Panc1 (cell line): ENCODE results near the gene LMAN2. TPM values are rescaled to one million over a fixed set of nuclear protein-coding genes. Genes with fewer than 3 reads are reported as not detected.

Experiments used
- ATAC-seq: fragments of 200-7000 bp; cut with Tn5 transposase; 2 replicates; pipeline ENCODE4 v1.9.1; 2020; ENCODE audit warnings: mild to moderate bottlenecking, moderate library complexity
- BruUV-seq: library from RNA; stranded (reverse); fragments of 400-500 nt; replicated peaks from 2 replicates; lab custom pipeline; 2021; lab: Mats Ljungman, UMichigan
- CTCF ChIA-PET: fragments of 300-600 bp; sonication (Branson Sonifier 250); formaldehyde crosslinking; loops from one replicate; lab custom pipeline; 2022; ENCODE audit warnings: antibody characterized with exemption; lab: Charles Lee
- POLR2A ChIA-PET: fragments of 300-600 bp; sonication (Branson Sonifier 250); formaldehyde crosslinking; loops from one replicate; lab custom pipeline; 2022; ENCODE audit warnings: antibody characterized with exemption; lab: Charles Lee
- DNase-seq: peaks from one replicate; pipeline ENCODE4 v3.0.0-alpha.2; 2010; ENCODE audit warnings: low read depth, low spot score
- H3K27ac ChIP-seq: 2 replicates; pipeline ENCODE4 v1.5.1; 2011; ENCODE audit warnings: mild to moderate bottlenecking, low read length, inconsistent platforms
- H3K27me3 ChIP-seq: fragments of 200-500 bp; sonication (Bioruptor generic); 2 replicates; pipeline ENCODE4 v1.6.0; 2014; ENCODE audit warnings: low read length, inconsistent platforms; ENCODE audit not compliant: control insufficient read depth, insufficient read depth
- H3K36me3 ChIP-seq: fragments of 200-500 bp; sonication (Bioruptor generic); 2 replicates; pipeline ENCODE4 v1.5.1; 2014; ENCODE audit warnings: inconsistent platforms, mild to moderate bottlenecking, low read length, moderate library complexity; ENCODE audit not compliant: control insufficient read depth, insufficient read depth
- H3K4me1 ChIP-seq: 2 replicates; pipeline ENCODE4 v1.5.1; 2011; ENCODE audit warnings: inconsistent platforms, mild to moderate bottlenecking, low read length, moderate library complexity; ENCODE audit not compliant: control insufficient read depth, insufficient read depth
- H3K4me3 ChIP-seq, 2 experiments: 2 replicates each; pipeline ENCODE4 v1.5.1; 2011 to 2012; ENCODE audit warnings: low read depth in 2 of 2, low read length in 2 of 2, mild to moderate bottlenecking in 2 of 2, inconsistent platforms in 1 of 2, moderate library complexity in 1 of 2
- H3K9me3 ChIP-seq: fragments of 200-500 bp; sonication (Bioruptor generic); 2 replicates; pipeline ENCODE4 v1.5.1; 2014; ENCODE audit warnings: low read depth, mild to moderate bottlenecking, inconsistent platforms, low read length, moderate library complexity; ENCODE audit not compliant: control insufficient read depth, insufficient read depth
- POLR2AphosphoS5 ChIP-seq: IDR thresholded peaks from 2 replicates; pipeline ENCODE4 v1.6.1; 2012; ENCODE audit warnings: mild to moderate bottlenecking, low read depth, low read length, moderate library complexity
- REST ChIP-seq, 2 experiments: IDR thresholded peaks; 2 replicates each; pipeline ENCODE4 v1.6.1; 2011 to 2012; ENCODE audit warnings: low read depth in 2 of 2, control low read depth in 1 of 2, low read length in 1 of 2, mild to moderate bottlenecking in 1 of 2, moderate library complexity in 1 of 2; ENCODE audit not compliant: insufficient read depth in 1 of 2
- SIN3A ChIP-seq: IDR thresholded peaks from 2 replicates; pipeline ENCODE4 v1.6.1; 2012; ENCODE audit warnings: low read depth, mild to moderate bottlenecking, low read length, moderate library complexity, borderline replicate concordance; ENCODE audit not compliant: insufficient read depth
- TCF7L2 ChIP-seq: IDR thresholded peaks from 2 replicates; pipeline ENCODE4 v1.6.1; 2011; ENCODE audit warnings: mild to moderate bottlenecking, low read depth, low read length, inconsistent platforms
- in situ Hi-C: cut with HindIII; loops from 2 replicates; pipeline ENCODE4 v1.10.0; 2016; ENCODE audit warnings: low sequenced_read_pairs, low pct_unique_long_range_greater_than_20kb
- intact Hi-C: fragments of 100-400 bp; cut with micrococcal nuclease; formaldehyde crosslinking; loops from one replicate; pipeline ENCODE4 v1.10.0; 2022; ENCODE audit not compliant: unreplicated experiment
- total RNA-seq: library from RNA; stranded (reverse); gene quantifications from one replicate; pipeline ENCODE4 v1.2.1, GENCODE V29; 2021; ENCODE audit not compliant: unreplicated experiment
- TF ChIP-seq, protein P1 (sequence below): fragments of 450-650 bp; IDR thresholded peaks from 2 replicates; pipeline ENCODE4 v1.5.1; 2017; ENCODE audit warnings: mild to moderate bottlenecking

LMAN2 gene
- total RNA-seq, 1 experiment from 2014 or later: 140 TPM

- ChIA-PET CTCF (interaction anchor here (0.7 kb wide), 1 partner anchor 231 kb away, joined by 3 read pairs; no protein-coding TSS in a partner anchor), POLR2A (no interaction called here)
- Histone ChIP-seq H3K9me3 (no peaks in the 10 kb centered on the region), H3K4me1 (no peaks in the 10 kb centered on the region), H3K27ac (no peak overlapping the region), H3K4me3 (no peak overlapping the region), H3K27me3 (no peaks in the 10 kb centered on the region), H3K36me3 (peaks cover 14% of the 10 kb centered on the region)
- no peak for TF ChIP-seq TCF7L2
- intact Hi-C loops (no loop called here), in situ Hi-C loops (no loop called here)
- no peak for ATAC-seq
- DNase-seq: no peak
- BruUV-seq: no TSS peak
Observed at GRCh38 chr5:177338251-177339106, 13.0 kb downstream of the LMAN2 start.

DNA sequence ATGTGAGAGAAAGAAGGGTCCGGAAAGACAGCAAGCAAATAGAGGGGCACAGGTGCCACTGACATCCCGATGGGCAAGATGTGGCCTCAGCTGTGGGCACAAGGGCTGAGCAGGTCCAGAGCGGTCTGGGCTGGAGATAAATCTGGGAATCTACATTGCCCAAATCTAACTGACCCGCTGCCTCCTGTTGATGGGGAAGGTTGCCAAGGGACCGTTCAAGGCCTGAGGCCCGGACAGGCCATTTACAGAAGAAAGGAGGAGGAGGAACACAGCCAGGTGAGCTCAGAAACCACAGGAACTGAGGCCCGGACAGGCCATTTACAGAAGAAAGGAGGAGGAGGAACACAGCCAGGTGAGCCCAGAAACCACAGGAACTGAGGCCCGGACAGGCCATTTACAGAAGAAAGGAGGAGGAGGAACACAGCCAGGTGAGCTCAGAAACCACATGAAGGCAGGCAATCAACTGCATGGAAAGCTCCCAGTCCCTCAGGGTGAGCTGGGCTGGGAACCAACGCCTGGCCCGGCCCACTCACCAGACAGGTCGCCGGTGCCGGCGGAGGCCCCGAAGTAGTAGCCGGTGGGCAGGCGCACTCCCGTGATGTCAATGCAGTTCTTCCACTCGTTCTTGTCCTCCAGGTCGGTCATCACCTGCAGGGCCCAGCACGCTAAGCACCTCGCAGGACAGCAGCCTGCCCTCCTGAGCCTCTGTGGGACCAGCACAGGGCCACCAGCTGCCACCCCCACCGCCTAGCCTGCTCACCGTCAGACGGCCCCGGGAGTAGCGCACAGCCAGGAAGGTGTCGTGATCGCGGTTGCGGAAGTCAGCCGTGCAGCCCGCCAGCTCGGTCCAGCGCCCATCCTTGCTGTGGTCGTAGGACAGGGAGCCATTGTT, 14.6 kb downstream of the LMAN2 start:
- TF ChIP-seq SIN3A (no peak), POLR2AphosphoS5 (no peak)
- TF ChIP-seq, protein P1, sequence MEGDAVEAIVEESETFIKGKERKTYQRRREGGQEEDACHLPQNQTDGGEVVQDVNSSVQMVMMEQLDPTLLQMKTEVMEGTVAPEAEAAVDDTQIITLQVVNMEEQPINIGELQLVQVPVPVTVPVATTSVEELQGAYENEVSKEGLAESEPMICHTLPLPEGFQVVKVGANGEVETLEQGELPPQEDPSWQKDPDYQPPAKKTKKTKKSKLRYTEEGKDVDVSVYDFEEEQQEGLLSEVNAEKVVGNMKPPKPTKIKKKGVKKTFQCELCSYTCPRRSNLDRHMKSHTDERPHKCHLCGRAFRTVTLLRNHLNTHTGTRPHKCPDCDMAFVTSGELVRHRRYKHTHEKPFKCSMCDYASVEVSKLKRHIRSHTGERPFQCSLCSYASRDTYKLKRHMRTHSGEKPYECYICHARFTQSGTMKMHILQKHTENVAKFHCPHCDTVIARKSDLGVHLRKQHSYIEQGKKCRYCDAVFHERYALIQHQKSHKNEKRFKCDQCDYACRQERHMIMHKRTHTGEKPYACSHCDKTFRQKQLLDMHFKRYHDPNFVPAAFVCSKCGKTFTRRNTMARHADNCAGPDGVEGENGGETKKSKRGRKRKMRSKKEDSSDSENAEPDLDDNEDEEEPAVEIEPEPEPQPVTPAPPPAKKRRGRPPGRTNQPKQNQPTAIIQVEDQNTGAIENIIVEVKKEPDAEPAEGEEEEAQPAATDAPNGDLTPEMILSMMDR: no peak
- intact Hi-C loops (no loop called here), in situ Hi-C loops (no loop called here)
- Histone ChIP-seq H3K27ac (no peak overlapping the region), H3K9me3 (no peaks in the 10 kb centered on the region), H3K4me1 (no peaks in the 10 kb centered on the region), H3K27me3 (no peaks in the 10 kb centered on the region), H3K4me3 (no peak overlapping the region), H3K36me3 (peaks cover 16% of the 10 kb centered on the region)
- POLR2A ChIA-PET: no interaction called here
- CTCF ChIA-PET: interaction anchor here (0.6 to 1.0 kb wide), 2 partner anchors 27 to 250 kb away, joined by 3 to 4 read pairs; partner anchors contain the start of gene FGFR4
- ATAC-seq (no peak), DNase-seq (no peak)
- no TSS peak for BruUV-seq

DNA sequence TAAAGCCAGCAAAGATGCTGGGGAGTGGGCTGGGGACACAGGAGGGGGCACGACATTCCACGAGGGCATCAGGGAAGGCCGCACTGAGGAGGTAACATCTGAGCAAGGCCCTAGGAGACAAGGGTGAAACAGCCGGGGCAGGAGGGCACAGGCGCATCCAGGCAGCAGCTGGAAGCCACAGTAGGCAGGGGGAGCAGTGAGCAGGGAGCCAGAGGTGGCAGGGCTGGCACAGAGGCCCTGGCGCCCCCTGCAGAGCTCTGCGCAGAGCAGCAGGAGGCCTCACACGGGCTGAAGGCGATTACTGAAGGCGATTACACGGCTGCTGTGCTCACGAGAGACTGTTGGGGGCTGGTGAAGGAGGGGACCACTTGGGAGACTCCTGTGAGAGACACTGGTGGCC, 15.4 kb downstream of the LMAN2 start:
- ChIA-PET POLR2A (interaction anchor here (1.0 kb wide), 1 partner anchor 47 kb away, joined by 3 read pairs; no protein-coding TSS in a partner anchor), CTCF (interaction anchor here (0.6 to 1.0 kb wide), 2 partner anchors 26 to 249 kb away, joined by 3 to 4 read pairs; partner anchors contain the start of gene FGFR4)
- H3K9me3 ChIP-seq: no peaks in the 10 kb centered on the region
- H3K4me1 ChIP-seq: no peaks in the 10 kb centered on the region
- BruUV-seq: no TSS peak
- no peak overlapping the region for H3K27ac ChIP-seq
- TF ChIP-seq SIN3A: no peak
- TF ChIP-seq TCF7L2: no peak
- no peak for TF ChIP-seq REST (IDR thresholded peaks at IDR 0.05; ENCODE audit: insufficient read depth in 1 of 2, low read depth in 2 of 2, low read length in 1 of 2)
- no peak for TF ChIP-seq POLR2AphosphoS5
- TF ChIP-seq, protein P1: no peak; the same call in 1 of the 2 replicates
- H3K4me3 ChIP-seq: no peak overlapping the region
- H3K27me3 ChIP-seq: no peaks in the 10 kb centered on the region
- peaks cover 10% of the 10 kb centered on the region for H3K36me3 ChIP-seq
- ATAC-seq (peak; percentile 85), DNase-seq (no peak)
- in situ Hi-C loops: no loop called here
- intact Hi-C loops: no loop called here
